GM18861 (cell line): Measurements from ENCODE around the gene CDH4.
"Not testable (repeated sequence)": the region's sequence is repeated elsewhere in the genome, so short reads cannot be mapped to it uniquely, and the experiment has no call there.

Experiments
- ATAC-seq: cut with Tn5 transposase; IDR thresholded peaks from one replicate; pipeline ENCODE4 v1.9.1; 2021; ENCODE audit not compliant: unreplicated experiment

Gene CDH4

DNA sequence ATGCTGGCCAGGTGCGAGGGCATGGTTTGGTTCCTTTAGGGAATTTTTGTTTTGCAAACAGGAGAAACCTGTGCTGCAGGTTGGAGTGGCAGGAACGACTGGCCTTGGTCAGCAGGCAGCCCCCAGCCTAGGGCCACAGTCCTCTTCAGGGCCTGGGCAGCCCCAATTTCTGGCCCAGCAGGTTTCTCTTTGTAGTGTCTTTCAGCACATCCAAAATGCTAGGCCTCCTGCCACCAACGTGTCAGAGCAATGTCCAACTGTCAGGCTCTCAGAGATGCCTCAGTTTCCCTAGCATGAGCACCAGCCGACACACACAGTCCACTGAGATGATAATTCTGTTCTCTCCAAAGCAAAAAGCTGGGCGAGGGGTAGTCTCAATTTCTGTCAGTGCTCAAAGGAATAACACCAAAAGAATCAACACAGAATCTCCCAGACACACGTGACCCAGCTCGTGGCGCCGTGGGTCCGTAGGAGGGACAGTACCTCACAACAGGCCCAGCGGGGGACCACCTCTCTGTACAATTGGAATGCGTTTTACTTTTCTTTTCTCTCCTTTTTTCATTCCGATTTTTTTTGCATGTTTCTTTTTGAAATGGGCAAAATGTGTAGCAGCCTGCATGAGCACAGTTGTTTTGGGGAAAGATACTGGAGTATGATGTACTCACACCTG, 687.8 kb downstream of the CDH4 start:
- ATAC-seq: no peak

DNA sequence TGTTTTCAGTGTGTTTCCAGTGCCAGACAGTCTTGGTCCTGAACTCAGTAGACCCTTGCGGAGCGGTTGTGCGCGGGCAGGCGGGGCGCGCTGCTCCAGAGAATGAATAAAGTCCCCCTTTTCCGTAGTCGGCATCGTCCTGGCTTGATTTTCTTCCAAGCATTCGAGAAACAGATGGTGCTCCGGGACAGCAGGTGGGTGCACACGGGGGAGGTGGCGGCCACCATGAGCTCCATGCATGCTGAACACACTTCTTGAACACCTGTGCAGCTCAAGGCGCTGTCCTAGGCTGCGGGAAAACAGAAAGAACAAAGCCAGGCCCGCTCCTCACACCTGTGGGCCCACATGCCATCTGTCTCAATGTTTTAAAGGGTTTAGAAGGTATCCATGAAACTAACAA, 688.4 kb downstream of the CDH4 start:
- ATAC-seq: no peak

DNA sequence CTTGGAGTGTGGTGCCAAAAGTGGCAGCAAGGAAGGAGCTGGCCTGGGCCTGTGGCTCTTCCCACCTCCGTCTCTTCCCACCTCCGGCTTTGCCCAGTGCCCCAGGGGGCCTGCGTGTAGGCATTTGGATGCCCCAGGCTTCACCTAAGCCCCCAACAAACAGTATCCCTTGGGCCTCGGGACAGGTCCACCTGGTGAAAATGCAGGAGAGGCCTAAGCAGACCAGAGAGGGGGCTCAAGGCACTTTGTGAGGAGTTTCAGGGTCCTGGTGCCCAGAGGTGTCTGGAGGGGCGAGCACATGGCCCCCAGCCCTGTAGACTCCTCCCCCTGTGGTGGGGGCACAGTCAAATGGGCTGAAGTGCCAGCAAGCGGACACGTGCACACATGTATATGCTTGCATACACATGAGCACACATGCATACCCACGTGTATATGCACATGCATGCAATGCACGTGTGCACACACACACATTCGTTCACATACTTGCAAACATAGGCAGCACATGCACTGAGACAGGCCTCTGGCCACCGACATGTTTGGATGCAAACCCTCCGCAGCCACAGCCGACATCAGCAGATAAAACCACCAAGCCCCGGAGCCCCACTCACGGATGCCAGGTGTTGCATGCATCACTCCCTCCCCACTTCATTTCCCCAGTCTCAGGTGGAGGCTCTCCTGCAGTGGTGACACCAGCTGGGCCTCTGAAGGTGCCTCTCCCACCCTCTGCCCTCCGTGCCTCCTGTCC, 689.1 kb downstream of the CDH4 start:
- no peak for ATAC-seq

DNA sequence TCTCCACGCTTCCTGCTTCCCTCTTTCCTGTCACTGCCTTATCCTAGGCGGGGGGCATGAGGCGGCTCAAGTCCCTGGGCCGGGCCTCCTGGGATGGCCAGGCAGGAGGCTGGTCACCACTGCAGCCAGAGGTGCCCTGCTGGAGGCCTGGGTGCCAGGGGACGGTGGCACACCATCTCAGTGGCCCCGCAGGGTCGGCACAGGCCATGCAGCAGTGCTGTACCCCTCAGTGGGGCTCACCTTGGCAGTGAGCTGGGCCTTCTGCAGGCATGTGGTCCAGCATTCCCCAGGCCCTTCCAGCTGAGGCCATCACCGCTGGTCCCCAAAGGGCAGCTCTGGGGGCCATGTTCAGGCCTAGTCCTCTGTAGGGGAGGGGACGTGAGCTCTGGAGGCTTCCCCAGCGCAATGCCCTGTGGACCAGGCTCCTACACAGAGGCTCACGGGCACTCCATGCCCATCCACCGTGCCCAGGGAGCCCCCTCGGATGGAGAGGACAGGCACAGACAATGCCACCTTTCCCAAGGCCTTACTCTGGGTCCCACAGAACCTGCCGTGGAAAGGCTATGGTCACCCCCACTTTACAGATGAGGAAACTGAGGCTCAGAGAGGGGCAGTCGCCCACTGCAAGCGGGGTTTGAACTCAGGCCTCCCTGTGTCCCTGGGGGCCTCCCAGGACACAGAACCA, 689.8 kb downstream of the CDH4 start:
- no peak for ATAC-seq

DNA sequence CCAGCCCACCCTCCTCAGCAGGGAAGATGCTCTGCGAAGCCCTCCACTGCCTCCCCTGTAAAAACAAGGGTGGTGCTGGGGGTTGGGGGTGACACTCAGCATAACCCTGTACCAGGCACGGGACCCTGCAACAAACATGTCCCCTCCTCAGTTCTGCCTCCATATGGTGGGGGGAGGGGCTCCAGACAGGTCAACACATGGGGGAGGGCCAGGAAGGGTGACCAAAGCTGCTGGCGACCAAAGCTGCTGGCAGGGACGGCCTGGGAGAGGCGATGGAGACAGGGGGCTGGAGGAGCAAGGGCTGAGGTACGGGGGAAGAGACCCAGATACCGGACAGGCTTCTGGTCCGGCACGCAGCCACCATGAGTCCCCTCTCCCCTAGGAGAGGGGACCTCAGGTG, 690.5 kb downstream of the CDH4 start:
- ATAC-seq: no peak

DNA sequence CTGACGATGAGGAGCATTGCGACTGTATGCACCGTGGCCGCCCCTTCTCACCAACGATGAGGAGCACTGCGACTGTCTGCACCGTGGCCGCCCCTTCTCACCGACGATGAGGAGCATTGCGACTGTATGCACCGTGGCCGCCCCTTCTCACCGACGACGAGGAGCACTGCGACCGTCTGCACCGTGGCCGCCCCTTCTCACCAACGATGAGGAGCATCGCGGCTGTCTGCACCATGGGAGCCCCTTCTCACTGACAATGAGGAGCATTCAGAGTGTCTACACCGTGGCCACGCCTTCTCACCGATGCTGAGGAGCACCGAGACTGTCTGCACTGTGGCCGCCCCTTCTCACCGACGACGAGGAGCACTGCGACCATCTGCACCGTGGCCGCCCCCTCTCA, 692.9 kb downstream of the CDH4 start:
- not testable (repeated sequence) for ATAC-seq

DNA sequence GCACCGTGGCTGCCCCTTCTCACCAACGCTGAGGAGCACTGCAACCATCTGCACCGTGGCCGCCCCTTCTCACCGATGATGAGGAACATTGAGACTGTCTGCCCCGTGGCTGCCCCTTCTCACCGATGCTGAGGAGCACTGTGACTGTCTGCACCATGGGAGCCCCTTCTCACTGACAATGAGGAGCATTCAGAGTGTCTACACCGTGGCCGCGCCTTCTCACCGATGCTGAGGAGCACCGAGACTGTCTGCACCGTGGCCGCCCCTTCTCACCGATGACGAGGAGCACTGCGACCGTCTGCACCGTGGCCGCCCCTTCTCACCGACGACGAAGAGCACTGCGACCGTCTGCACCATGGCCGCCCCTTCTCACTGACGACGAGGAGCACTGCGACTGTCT, 693.4 kb downstream of the CDH4 start:
- not testable (repeated sequence) for ATAC-seq

DNA sequence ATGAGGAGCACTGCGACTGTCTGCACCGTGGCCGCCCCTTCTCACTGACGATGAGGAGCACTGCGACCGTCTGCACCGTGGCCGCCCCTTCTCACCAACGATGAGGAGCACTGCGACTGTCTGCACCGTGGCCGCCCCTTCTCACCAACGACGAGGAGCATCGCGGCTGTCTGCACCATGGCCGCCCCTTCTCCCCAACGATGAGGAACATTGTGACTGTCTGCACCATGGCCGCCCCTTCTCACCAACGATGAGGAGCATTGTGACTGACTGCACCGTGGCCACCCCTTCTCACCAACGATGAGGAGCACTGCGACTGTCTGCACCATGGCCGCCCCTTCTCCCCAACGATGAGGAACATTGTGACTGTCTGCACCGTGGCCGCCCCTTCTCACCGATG, 696.0 kb downstream of the CDH4 start:
- ATAC-seq: not testable (repeated sequence)

DNA sequence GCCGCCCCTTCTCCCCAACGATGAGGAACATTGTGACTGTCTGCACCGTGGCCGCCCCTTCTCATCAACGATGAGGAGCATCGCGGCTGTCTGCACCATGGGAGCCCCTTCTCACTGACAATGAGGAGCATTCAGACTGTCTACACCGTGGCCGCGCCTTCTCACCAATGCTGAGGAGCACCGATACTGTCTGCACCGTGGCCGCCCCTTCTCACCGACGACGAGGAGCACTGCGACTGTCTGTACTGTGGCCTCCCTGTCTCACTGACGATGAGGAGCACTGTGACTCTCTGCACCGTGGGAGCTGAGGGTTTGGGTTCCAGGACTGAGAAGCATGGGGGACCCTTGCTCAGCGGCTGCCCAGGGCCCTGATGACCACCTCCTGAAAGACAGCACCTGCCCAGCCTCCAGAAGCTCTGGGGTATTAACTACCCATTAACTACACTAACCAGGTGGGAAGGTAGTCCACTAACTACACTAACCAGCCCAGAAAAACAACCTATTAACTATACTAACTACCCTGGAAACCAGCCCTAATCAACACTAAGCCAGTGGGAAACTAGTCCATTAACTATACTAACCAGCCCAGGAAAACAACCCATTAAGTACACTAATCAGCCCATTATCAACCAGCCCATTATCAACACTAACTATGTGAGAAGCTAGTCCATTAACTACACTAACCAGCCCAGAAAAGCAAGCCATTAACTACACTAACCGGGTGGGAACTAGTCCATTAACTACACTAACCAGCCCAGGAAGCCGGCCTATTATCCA, 696.7 kb downstream of the CDH4 start:
- ATAC-seq: no peak

DNA sequence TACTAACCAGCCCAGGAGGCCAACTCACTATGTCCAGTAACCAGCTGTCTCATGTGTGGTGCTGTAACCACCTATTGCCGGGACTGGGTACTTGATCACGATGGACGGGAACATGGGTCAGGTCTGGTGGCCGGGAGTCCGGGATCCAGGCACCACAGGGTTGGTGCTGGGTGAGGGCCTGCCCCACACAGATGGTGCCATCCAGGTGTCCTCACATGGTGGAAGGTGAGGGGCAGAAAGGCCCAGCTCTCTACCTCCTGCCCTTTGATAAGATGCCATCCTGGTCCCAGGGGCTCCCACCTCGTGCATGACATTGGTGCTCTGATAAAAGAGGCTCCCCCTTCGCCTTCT, 697.3 kb downstream of the CDH4 start:
- no peak for ATAC-seq

DNA sequence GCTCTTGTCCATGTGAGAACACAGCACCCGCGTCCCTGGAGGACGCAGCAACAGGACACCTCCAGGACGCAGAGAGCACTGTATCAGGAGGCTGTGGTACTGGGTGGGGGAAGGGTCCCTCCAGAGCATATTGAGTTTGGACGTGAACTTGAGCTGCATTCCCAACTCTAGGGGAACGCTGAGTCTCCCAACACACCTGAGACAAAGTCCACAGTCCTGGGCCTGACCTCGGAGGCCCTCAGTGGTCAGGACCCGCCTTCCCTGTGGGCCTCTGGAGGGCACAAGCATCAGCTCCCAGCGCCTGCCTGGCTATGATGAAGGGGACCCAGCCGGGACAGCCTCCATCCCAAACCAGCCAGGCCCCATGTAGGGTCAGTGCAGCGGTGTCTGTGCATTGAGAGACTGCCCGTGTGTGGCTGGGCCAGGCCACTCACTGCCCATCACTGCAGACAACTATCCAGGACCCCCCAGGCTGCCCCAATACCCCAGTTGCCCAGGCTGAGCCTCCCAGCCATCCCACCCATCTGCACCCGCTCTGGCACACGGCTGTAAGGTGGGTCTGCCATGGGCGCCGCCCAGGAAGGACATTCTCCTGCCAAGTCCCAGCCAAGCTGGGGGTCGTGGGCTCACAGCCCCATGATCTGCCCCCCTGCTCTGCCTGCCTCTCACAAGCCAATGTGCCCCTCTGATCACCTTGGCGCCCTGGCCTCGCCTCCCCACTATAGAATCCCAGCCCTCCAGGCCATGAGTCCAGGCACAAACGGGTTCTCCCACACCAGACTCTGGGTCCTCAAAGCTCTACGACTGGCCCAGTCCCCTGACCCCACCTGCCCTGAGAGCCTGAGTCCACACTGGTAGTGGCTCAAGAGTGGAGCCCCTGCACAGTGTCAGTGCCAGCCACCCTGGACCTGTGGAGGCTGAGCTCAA, 697.9 kb downstream of the CDH4 start:
- no peak for ATAC-seq

DNA sequence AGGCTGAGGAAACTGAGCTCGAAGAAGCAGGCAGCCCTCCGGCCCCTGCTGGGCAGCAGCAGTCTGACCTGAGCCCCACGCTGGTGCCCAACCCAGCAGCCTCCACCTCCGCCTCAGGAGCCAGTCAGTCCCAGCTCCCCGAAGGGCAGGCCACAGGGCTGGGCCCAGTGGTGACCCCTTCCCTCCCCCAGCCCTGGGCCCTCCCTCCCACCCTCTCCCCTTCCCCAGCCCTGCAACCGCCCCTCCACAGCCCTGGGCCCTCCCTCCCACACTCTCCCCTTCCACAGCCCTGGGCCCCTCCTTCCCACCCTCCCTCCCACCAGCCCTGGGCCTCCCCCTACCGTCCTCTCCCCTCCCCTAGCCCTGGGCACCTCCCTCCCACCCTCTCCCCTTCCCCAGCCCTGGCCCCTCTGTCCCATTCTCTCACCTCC, 698.6 kb downstream of the CDH4 start:
- no peak for ATAC-seq

DNA sequence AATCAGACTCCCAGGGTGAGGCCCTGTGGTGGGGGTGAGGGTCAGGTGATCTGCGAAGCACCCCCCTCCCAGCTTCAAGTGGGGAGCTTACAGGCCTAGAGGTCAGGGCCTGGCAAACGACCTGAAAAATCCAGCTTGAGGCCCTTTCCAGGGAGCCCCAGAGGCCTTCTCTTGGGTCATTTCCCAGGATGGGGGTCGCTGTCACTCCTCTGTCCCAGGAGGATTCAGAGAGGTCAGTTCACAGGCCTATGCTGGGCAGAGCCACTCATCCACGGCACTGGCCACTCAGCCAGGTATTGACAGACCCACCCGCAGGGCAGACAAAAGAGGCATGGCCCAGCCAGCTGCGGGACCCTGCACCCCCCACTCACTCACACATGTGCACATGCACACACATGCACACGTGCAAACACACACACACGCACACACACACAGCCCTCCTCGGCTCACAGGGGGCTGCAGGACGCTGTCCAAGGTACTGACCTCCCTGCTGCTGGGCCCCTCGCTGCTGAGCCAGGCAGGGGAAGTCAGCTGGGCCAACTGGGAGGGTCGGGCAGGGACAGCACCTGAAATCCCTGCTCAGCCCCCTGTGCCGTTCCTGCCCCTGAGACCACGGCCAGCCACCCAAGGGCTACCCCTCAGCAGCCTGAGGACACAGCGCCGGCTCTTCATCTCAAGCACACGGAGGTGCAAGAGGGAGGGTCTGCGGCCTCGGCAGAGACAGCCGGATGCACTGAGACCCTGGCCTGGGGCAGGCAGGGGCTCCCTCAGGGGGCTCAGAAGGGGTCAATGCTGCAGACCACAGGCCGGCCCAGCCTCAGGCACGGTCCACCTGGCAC, 699.9 kb downstream of the CDH4 start:
- ATAC-seq: no peak

DNA sequence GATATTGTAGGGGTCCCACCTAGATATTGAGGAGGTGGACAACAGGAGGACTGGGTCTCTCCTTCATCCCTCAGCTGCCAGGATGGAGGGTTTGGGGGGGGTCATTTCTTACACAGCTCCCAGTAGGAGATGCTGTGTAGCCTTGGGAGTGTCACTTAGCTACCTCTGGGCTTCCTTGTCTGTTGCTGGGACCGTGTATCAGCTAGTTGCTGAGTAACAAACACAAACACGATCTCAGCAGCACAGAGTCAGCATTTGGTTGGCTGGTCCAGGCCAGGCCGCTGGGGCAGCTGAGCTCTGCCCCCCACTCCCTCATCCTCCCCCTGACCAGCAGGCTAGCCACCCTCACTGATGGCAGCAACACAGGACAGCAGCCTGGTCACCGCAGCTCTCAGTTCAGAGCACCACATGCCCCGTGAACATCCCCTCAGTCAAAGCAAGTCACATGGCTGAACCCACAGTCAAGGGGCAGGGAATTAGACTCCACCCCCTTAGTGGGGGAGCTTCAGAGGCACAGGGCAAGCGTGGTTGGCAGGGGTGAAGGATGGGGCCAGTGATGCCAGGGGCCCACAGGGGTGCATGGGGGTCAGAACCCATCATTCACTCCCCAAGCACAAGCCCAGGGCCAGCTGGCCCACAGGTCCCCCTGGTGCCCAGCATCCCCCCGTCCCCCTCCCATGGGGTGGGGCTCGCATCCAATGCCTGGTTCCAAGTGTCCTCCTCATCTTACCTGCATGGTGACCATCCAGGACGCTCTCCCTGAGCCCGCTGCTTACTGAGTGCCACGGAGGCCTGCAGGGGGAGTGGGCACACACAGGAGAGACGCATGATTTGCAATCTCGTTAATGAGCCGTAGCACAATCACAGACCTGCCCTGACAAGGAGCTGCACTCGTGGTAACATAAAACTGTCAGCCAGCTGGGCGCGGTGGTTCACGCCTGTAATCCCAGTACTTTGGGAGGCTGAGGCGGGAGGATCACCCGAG, 701.3 kb downstream of the CDH4 start:
- ATAC-seq: no peak

DNA sequence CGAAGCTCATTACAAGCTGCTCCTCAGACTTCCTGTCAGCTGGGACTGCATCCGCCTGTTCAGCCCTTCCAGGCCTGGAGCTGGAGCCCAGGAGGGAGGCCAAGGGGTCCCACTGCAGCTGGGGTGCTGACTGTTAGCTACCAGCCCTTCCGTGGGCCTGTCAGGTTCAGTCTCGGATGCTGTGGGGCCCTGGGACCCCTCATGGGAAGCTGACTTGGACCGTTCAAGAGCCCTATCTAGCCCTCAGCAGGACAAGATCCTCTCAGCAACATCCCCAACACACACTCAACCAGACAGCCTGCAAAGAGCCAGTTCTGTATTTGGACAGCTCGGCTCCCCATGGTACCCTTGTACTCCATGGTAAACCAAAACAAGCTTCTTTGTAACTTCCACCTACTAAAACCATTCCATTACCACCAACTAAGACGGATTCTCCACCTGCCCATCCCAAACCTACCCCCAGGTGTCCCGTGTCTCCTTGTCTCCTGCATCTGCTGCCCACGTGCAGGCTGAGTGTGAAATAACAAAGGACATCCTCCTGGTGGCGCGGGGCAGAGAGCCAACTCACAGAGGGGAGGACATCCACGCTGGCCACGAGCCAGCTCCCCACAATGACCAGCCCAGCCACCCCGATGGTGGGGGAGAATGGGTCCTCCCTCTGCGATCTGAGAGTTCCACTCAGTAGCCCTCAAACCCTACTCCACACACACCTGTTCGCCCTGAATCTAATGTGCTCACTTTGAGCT, 702.4 kb downstream of the CDH4 start:
- ATAC-seq: no peak

DNA sequence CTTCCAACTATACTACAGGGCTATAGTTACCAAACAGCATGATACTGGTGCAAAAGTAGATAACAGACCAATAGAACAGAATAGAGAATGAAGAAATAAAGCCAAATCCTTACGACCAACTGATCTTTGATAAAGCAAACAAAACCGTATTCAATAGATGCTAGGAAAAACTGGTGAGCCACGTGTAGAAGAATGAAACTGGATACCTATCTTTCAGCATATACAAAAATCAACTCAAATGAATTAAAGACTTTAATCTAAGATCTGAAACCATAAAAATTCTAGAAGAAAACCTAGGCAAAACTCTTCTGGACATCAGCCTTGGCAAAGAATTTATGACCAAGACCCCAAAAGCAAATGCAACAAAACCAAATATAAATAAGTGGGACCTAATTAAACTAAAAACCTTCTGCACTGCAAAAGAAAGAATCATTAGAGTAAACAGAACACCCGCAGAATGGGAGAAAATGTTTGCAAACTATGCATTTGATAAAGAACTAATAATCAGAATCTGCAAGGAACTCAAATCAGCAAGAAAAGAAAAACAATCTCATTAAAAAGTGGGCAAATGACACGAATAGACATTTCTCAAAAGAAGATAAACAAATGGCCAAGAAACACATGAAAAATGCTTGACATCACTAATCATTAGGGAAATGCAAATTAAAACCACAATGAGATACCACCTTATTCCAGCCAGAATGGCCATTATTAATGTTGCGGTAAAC, 703.8 kb downstream of the CDH4 start:
- ATAC-seq: no peak
